ENCODE results near the gene PRKD1.

The PRKD1 gene

DNA sequence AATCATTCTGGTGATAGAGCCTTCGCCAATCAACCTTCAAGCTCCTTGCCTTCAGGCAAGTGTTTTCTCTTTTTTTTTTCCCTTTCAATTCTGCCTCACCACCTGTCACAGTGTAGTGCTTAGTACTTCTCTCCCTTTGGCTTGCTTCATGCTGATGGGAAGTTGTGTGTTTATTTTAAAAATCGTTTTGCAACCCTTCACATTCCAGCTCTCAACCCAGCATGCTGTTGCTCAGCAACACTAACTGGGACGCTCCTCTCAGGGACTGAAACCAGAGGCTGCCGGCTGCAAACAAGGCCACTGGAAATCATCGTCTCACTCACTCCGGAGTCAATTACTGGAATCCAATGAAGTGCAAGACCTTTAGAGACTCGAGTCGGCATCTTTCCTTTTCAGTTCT lies 342.7 kb downstream of the PRKD1 start:
- no peaks in the 10 kb centered on the region for H3F3A ChIP-seq (ENCODE audit: insufficient read depth, low read length)
- no peaks in the 10 kb centered on the region for H4K20me1 ChIP-seq (ENCODE audit: insufficient read depth, low read length)
- H3K4me2 ChIP-seq (ENCODE audit: low read length): no peak overlapping the region
- H3K9me3 ChIP-seq (ENCODE audit: low read length): no peaks in the 10 kb centered on the region
- H3K79me2 ChIP-seq (ENCODE audit: insufficient read depth, low read length): no peaks in the 10 kb centered on the region
- H3K9me2 ChIP-seq (ENCODE audit: low read depth, low read length): no peaks in the 10 kb centered on the region; the same call in 1 of the 2 replicates
- TF ChIP-seq, protein P1, sequence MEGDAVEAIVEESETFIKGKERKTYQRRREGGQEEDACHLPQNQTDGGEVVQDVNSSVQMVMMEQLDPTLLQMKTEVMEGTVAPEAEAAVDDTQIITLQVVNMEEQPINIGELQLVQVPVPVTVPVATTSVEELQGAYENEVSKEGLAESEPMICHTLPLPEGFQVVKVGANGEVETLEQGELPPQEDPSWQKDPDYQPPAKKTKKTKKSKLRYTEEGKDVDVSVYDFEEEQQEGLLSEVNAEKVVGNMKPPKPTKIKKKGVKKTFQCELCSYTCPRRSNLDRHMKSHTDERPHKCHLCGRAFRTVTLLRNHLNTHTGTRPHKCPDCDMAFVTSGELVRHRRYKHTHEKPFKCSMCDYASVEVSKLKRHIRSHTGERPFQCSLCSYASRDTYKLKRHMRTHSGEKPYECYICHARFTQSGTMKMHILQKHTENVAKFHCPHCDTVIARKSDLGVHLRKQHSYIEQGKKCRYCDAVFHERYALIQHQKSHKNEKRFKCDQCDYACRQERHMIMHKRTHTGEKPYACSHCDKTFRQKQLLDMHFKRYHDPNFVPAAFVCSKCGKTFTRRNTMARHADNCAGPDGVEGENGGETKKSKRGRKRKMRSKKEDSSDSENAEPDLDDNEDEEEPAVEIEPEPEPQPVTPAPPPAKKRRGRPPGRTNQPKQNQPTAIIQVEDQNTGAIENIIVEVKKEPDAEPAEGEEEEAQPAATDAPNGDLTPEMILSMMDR (IDR thresholded peaks at IDR 0.05; ENCODE audit: low read length): no peak
- no peak for TF ChIP-seq EZH2 (IDR thresholded peaks at IDR 0.05; ENCODE audit: borderline replicate concordance, low read length)
- H3K36me3 ChIP-seq (ENCODE audit: insufficient read depth, low read length): no peaks in the 10 kb centered on the region
- H3K27me3 ChIP-seq (ENCODE audit: insufficient read depth, low read length): no peaks in the 10 kb centered on the region
- H3K4me1 ChIP-seq (ENCODE audit: insufficient read depth, low read length, severe bottlenecking): no peaks in the 10 kb centered on the region
- no peak overlapping the region for H3K4me3 ChIP-seq (ENCODE audit: low read depth, low read length, poor library complexity, severe bottlenecking)
- H2AFZ ChIP-seq (ENCODE audit: low read length): no peak overlapping the region
- H3K27ac ChIP-seq (ENCODE audit: low read depth, low read length, poor library complexity, severe bottlenecking): no peak overlapping the region
- no peak overlapping the region for H3K9ac ChIP-seq (ENCODE audit: low read length)

- no peak for TF ChIP-seq EZH2 (IDR thresholded peaks at IDR 0.05; ENCODE audit: borderline replicate concordance, low read length)
- TF ChIP-seq, protein P1 (IDR thresholded peaks at IDR 0.05; ENCODE audit: low read length): no peak
- H3K9me2 ChIP-seq (ENCODE audit: low read depth, low read length): no peaks in the 10 kb centered on the region
These were observed 346.9 kb downstream of the PRKD1 start for GRCh38 chr14:29580763-29581162.

DNA sequence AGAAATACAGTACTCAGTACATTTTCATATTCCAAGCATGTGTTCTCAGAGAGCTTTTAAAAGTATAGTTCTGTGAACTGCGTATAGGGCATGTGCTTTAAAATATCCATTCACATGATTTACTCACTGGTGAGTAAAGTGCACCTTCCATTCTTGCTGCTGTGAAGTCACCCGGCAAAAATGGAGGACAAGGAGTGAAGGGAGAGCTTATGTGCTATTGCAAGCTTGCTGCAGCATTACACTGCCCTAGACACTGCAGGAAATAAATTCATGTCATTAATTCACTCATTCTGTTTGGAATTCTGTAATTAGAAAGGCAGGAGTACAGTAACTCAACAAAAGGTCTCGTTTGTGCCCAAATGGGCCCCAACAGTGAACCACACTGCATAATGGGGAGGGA lies 347.8 kb downstream of the PRKD1 start:
- Histone ChIP-seq H3K4me2 (ENCODE audit: low read length) (no peak overlapping the region), H3K79me2 (ENCODE audit: insufficient read depth, low read length) (no peaks in the 10 kb centered on the region), H3K4me3 (ENCODE audit: low read depth, low read length, poor library complexity, severe bottlenecking) (no peak overlapping the region), H3K9ac (ENCODE audit: low read length) (no peak overlapping the region), H3K9me2 (ENCODE audit: low read depth, low read length) (no peaks in the 10 kb centered on the region), H3K9me3 (ENCODE audit: low read length) (no peaks in the 10 kb centered on the region), H2AFZ (ENCODE audit: low read length) (no peak overlapping the region), H3K27ac (ENCODE audit: low read depth, low read length, poor library complexity, severe bottlenecking) (no peak overlapping the region), H4K20me1 (ENCODE audit: insufficient read depth, low read length) (no peaks in the 10 kb centered on the region), H3K4me1 (ENCODE audit: insufficient read depth, low read length, severe bottlenecking) (no peaks in the 10 kb centered on the region), H3F3A (ENCODE audit: insufficient read depth, low read length) (no peaks in the 10 kb centered on the region), H3K36me3 (ENCODE audit: insufficient read depth, low read length) (no peaks in the 10 kb centered on the region), H3K27me3 (ENCODE audit: insufficient read depth, low read length) (no peaks in the 10 kb centered on the region)
- TF ChIP-seq, protein P1 (IDR thresholded peaks at IDR 0.05; ENCODE audit: low read length): no peak
- no peak for TF ChIP-seq EZH2 (IDR thresholded peaks at IDR 0.05; ENCODE audit: borderline replicate concordance, low read length)

More at GRCh38 chr14:29580763-29581162, 346.9 kb downstream of the PRKD1 start:
- no peaks in the 10 kb centered on the region for H4K20me1 ChIP-seq (ENCODE audit: insufficient read depth, low read length)
- no peaks in the 10 kb centered on the region for H3K9me3 ChIP-seq (ENCODE audit: low read length)
- H3K9ac ChIP-seq (ENCODE audit: low read length): no peak overlapping the region
- no peaks in the 10 kb centered on the region for H3F3A ChIP-seq (ENCODE audit: insufficient read depth, low read length)
- no peak overlapping the region for H3K4me3 ChIP-seq (ENCODE audit: low read depth, low read length, poor library complexity, severe bottlenecking)
- no peak overlapping the region for H3K27ac ChIP-seq (ENCODE audit: low read depth, low read length, poor library complexity, severe bottlenecking)
- H3K4me2 ChIP-seq (ENCODE audit: low read length): no peak overlapping the region
- no peaks in the 10 kb centered on the region for H3K79me2 ChIP-seq (ENCODE audit: insufficient read depth, low read length)
- no peaks in the 10 kb centered on the region for H3K36me3 ChIP-seq (ENCODE audit: insufficient read depth, low read length)
- no peaks in the 10 kb centered on the region for H3K27me3 ChIP-seq (ENCODE audit: insufficient read depth, low read length)
- H2AFZ ChIP-seq (ENCODE audit: low read length): no peak overlapping the region
- no peaks in the 10 kb centered on the region for H3K4me1 ChIP-seq (ENCODE audit: insufficient read depth, low read length, severe bottlenecking)
